NCI-H1417 (cell line): ENCODE measurements around the gene TRPC6.
A peak's percentile ranks its signal among the peaks of the same experiment; 100 is the strongest.
"Not testable (repeated sequence)": the region's sequence is repeated elsewhere in the genome, so short reads cannot be mapped to it uniquely, and the experiment has no call there.

Experiments
- DNase-seq, 3 experiments: peaks; one replicate each; lab custom pipeline; 2025; lab: John Stamatoyannopoulos, UW

Gene TRPC6

DNA sequence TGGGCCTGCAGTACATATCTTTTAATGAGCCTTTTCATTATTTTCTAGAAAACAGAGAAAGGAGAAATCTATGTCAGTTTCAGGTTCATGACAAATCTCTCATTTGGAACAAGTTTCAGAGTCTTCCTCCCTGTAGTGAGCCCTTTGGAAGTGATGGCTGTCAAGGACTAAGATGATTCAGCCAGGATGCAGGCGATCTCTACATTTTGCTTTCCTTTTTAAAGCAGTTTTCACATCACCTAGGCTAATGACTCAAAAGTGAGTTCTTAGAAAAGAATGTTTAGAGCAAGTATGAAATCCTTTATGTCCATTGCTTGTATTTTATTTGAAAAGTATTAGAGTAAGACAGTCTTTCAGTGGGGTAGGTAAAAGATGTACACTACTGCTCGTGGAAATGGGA lies 130.1 kb downstream of the TRPC6 start:
- DNase-seq = no peak

DNA sequence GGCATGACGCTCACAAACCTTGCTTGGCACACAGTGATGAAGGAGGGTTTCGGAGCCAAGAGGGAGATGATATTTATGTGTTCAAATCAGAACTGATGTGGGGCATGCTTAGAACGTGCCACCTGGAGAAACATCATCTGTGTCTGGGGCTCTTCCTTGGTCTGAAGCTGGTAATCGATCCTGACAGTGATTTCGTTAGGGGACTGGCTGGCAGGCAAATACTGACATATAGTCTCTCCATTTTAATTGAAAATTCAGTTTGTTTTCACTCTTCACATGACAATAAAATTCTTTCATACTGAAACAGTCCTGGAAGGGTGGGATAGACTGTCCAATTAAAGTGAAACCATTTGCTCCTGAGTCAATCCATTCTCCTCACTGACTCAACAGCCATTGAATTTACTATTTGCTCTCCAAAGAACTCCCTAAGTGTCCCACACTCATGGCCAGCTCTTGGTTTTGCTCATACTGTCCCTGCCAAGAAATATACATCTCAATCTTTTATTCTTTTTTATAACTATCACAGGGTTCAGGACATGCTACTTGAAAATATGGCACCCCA lies 134.8 kb downstream of the TRPC6 start:
- DNase-seq = no peak

DNA sequence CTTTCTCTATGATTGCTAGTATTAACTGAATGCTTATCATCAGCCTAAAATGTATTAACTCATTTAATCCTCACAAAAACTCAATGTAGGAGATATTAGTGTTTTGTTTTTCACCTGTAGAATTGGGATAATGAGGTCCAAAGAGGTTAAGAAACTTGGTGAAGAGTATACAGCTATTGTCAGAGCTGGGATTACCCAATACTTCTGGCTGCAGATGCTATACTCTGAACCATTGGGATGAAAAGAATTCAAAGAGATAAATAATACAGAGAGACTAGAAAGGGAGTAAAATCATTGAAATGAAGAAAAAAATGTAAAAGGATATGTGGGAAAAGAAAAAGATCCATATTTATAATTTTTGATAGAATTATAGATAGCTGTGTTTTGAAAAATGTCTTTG lies 137.1 kb downstream of the TRPC6 start:
- no peak for DNase-seq

DNA sequence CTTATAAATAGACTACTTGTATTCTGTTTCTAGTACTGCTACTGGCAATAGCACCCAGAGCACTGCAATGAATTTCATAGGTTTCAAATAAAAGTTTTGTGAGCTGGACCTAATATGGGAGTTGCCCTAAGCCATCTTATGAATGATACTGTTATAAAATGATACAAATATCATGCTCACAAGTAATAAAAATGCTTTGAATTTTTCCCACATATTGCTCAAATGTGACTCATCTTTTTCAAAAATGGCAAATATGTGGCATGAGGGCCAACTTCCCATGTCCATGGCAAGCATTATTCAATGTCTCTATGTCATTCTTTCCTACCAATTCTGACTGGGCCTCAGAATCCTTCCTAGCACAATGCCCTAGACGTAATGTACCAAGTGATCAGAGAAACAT lies 137.6 kb downstream of the TRPC6 start:
- DNase-seq = no peak

DNA sequence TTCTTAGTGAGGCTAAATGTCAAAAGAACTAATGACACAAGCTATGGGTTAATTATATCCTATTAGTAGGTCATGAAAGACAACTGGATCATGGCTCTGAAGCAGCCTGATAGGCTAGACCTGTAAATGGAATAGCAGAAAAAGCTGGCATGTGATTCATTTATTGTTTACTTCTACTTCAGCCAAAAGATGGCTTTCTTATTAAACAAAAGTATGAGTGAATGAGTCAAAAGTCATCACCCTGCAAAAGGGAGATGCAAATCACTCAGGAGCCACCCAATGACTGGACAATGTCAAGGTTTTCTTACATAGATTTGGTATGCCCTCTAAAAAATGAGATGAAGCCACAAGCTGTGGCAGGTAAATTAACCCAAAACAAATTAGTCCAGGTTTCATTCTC lies 138.0 kb downstream of the TRPC6 start:
- no peak for DNase-seq

DNA sequence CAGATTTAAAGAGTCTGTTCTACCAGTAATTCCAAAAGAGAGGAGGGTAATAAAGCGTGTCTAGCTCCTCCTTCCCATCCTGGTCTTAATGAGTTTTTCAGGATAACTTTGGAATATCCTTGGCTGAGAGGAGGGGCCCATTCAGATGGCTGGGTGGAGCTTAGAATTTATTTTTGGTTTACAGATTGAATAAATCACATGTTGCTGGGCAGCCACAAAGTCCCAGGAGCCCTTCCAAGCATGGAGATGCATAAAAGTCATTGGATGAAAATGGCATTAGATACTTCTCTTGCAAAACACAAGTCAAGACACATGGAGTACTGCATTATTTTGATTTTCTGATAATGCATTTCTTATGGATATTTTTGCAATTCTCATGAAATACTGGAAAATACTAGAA lies 139.0 kb downstream of the TRPC6 start:
- no peak for DNase-seq

DNA sequence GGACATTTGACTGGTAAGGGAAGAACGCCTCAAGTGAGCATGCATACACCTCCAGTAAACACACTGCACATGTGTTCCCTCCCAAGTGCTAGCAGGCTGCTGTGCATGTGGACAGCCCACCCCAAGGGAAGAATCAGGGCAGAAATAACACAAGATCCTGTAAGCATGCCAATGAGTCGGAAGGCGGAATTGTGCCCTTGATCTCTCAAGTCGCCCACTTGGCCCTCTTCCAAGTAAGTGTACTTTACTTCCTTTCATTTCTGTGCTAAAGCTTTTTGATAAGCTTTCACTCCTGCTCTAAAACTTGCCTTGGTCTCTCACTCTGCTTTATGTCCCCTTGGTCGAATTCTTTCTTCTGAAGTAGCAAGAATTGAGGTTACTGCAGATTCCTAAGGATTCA lies 139.6 kb downstream of the TRPC6 start:
- no peak for DNase-seq

DNA sequence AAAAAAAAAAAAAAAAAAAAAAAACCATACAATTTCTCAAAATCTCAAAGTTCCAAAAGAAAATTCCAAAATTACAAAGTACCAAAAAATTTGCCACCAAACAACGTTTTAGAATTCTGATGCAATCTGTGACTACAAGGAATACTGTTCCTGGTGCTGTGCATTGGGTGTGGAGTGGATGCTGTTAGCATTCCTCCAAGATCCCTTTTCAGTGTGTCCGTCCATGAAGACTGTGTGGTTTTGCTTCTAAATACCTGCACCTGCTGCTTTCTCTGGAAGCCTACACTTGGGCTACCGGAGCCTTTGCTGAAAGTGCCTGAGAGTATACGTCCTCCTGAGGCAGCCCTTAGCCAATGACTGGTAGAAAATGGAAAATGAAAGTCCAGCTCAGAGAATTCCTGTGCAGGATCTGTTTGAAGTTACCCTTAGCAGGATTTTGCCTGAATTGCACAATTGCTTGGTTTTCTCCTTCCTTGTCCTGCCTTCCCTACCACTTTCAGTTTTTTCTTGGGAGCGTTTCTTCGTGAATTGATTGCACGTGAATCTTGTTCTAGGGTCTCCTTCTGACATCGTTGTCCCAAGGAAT lies 140.8 kb downstream of the TRPC6 start:
- DNase-seq = no peak

DNA sequence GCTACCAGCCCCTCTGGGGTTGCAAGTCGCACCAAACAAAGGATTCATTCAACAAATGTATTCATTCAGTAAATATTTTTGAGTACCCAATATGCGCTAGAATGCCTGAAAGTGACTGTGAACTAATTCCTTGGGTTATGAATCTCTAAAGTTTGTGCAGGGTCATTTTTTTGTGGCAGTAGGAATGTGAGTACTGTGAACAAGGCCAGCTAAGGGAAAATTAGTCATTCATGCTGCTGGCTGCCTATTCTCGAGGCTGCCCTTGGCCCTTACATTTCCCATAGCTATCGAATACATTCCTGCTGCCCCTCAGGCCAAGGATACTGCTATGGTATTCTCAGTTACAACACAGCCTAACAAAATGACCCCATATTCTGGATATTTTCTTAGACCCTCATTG lies 141.6 kb downstream of the TRPC6 start:
- no peak for DNase-seq

DNA sequence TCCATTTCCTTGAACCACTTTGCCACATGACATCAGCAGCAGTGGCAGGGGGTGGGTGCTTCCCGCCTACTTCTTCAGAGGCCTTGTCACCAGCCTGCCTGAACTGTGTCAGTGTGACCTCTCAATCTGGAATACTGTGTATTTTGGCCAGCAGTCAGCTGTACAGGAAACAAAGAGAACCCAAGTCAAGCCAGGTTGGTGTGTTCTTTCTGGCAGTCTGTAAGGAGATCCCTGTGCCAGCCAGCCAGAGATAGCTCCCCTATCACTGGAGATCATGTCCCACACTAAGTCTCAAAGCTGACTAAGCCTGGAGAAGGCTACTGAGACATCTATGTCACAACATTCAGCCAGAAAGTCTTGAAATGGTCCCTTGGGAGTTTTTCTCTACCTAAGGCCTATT lies 142.1 kb downstream of the TRPC6 start:
- no peak for DNase-seq

DNA sequence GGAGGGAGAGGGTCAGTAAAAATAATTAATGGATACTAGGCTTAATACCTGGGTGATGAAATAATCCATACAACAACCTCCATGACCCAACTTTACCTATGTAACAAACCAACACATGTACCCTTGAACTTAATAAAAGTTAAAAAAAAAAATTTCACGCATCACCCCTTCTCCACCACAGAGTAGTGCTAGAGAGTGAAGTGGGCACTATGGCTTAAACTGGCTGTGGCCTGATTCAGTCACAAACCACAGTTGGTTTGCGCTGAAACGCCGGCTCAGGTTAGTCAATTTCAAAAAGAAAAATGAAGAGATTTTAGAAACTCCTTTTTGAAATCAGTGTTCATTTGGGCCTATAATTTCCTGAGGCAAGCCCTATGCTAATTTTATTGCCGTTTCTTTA lies 144.3 kb downstream of the TRPC6 start:
- no peak for DNase-seq

DNA sequence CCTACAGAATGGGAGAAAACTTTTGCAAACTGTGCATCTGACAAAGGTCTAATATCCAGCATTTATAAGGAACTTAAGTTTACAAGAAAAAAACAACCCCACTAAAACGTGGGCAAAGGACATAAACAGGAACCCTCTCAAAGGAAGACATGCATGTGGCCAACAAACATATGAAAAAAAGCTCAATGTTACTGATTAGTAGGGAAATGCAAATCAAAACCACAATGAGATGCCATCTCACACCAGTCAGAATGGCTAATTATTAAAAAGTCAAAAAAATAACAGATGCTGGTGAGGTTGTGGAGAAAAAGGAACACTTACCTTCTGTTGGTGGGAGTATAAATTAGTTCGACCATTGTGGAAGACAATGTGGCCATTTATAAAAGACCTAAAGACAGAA lies 145.1 kb downstream of the TRPC6 start:
- not testable (repeated sequence) for DNase-seq

DNA sequence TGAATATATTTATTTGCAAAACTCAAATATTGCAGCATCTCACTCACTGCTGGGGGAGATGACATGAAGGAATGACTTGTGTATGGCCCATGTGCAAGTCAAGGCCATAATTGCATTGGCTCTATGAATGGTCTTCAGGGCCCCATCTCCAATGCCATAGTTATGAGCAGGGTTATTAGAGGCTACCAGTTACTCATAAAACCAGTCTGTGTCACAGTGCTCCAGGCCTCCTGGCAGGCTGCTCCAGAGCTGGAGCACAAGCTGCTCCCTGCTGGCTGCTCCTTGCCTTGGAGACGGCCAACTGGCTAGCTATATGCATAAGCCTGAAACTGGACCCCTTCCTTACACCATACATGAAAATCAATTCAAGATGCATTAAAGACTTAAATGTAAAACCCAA lies 145.7 kb downstream of the TRPC6 start:
- DNase-seq = no peak

DNA sequence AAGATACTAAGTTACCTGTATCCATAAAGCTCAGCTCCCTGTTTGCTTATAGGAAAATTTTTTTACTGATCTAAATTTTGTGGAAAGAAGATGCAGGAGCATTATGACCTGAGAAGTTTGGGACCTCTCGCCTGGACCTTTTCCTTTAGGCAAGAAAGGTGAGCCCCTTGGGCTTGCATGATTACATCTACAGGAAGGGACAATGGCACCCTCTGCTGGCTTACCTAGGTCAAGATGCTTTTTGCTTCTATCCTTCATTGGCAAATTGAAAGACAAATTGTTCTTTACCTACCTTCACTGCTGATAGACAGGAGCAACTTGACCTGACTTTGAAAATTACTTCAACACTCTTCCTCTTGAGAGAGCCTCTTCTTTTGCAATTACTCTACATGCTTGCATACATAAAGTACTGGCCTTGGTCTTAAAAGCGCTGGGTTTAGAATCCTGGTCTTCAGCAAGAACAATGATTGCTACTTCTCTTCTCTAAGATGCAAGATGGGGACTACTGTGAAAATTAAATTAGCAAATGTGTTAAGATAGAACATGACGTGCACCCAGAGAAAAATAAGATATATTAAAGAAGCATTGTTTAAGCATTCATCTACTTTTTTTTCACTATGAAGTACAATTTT lies 147.2 kb downstream of the TRPC6 start:
- DNase-seq = peak; percentile 66 to 88 (median 70)

DNA sequence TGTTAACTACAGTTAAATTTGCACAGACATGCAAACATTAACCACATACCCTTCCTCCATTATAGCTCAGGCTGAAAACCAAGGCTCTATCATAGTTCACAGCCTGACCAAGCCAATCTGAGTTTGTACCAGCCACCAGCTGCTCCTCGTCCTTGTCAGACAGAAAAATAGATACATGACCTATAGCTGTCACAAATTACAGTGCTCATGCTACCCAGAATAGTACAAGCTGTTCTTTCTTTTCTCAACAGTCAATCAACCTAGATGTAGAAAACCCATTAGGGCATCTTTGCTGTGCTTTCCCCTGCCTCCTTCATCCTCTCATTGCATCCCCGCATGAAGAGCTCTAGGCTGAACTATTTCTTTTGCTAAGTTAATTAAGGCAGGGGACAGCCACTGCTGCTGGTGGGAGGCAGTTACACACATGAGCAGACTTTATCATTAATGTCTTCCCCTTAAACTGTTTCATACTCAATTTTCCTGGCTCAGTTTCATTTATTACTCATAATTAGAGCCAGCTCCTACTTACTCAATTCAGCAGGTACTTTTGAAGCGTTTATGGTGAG lies 148.3 kb downstream of the TRPC6 start:
- DNase-seq = peak; percentile 3 to 81 (median 47)

DNA sequence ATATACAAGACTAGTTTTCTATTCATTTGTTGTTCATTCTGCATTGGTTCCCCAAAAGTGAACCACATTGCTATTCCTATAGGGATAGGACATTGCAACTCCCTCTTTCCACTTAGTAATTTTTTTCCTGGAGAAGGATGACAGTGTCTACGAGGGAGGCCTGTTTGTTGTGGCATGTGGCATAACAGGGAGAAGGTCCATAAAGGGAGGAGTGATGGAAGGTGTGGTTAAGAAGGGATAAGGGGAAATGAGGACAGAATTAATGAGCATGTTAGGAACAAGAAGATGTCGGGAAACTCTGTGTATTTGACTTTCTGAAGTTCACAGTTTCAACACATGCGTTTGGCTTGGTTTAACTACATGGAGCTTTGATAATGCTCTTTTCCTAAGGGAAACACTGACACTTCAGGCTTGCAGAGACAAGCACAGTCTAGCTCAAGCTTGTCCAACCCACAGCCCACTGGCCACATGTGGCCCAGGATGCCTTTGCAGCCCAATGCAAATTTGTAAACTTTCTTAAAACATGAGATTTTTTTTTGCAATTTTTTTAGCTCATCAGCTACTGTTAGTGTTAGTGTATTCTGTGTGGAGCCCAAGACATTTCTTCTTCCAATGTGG lies 149.7 kb downstream of the TRPC6 start:
- no peak for DNase-seq

DNA sequence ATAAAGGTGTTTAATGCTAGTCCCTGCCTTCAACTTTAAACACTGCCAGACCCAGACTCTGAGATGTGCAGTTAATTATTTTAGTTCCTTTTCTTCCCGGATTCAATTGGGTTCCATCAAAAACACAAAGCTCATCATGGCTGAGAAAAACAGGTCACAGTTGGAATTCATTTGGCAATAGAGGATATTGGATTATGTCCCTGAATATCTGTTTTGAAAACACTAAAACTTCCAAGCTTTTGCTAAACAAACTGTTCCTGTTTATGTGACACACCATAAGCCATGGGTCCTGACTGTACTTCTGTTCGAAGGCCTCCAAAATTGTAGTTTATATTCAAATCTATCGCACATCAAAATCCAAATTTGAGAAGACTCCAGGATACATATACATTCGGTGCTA lies 150.7 kb downstream of the TRPC6 start:
- no peak for DNase-seq

DNA sequence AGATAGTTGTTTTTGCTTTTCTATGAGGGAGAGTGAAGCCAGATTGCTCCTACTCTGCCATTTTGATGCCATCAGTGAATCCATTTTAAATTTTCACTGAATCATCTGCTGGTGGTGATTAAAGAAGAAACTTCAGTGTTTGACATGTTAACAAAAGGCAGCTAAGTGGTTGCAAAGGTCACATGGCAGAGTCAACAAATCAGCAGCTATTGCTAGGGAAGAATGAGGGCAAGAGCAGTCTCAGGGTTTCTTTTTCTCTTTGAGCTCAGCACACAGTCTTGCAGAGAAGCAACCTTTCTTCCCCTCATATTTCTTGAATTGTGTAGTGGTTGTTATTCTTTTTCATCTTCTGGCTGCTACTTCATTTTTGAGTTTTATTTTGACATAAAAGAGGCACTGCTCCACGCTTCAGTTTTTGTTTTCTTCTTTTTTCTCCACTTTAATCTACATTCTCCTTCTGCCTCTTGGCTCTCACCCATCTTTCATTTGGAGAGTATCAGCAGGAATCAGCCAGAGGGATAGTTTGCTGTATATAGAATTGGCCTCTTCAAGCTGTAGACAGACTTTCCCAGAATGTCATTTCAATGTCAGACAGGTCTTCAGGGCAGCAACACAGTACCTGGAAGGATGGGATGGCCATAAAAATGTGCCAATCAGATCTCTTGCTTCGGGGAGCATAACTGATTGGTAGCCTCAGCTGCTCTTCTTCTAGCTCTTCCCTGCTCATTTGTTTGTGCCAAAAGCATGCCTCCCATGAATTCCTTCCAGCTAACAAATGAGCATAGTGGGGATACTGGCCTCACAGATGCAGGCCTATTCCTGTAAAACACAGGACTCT lies 153.9 kb downstream of the TRPC6 start:
- DNase-seq = no peak

DNA sequence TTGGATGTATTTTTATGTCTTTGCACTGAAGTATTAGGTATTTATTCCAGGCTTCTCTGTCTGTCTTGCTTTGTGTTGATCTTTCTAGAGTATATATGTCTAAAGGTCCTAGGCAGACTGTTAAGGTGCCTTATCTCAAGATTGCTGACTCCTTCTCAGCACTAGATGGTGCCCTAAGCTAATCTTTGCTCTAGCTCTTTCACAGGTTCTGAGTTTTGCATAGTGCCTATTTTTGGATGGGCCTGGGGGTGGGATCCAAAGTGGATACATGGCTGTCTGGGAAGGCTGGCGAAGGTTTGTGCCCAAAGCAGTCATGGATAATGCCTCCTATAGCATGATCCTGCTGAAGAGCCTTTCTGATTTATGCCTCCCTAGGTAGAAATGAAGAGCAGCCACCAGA lies 154.9 kb downstream of the TRPC6 start:
- no peak for DNase-seq

DNA sequence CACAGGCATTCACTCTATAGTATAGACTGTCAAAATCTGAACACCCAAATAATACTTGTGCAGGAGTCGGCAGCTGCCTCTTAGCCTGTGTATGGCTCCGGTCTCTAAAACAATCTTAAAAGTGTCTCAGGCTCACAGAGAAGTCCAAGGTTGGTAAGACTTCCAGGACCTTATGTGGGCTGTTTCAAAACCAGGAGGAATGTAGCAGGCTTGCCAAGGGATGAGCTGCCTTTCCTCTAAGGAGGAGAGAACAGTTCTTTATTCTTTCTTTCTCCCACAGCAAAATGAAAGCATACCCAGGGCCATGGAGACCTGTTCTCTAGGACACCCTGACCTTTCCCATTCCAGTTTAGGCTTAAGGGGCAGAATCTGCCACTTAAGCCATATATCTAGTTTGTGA lies 176.5 kb downstream of the TRPC6 start:
- no peak for DNase-seq
